Cardiac fibroblast (primary cell): Measurements from ENCODE around the gene PLEKHH1.

Experiments
- DNase-seq, 2 donors: peaks; one replicate each; pipeline versions ENCODE4 v3.0.0 to v3.0.0-alpha.2; 2010; ENCODE audit warnings: low read depth in 2 of 2
- H3K4me3 ChIP-seq, 2 donors: replicated peaks in 1 of 2; 1 replicate in 1 of 2; 2 replicates in 1 of 2; pipeline ENCODE4 v1.5.1; 2011; ENCODE audit warnings: low read depth in 2 of 2, low read length in 2 of 2, mild to moderate bottlenecking in 2 of 2, moderate library complexity in 1 of 2
- CTCF ChIP-seq: IDR thresholded peaks from one replicate; pipeline ENCODE4 v1.5.1; 2011; ENCODE audit warnings: low read depth, mild to moderate bottlenecking, low read length, inconsistent platforms

Gene PLEKHH1

DNA sequence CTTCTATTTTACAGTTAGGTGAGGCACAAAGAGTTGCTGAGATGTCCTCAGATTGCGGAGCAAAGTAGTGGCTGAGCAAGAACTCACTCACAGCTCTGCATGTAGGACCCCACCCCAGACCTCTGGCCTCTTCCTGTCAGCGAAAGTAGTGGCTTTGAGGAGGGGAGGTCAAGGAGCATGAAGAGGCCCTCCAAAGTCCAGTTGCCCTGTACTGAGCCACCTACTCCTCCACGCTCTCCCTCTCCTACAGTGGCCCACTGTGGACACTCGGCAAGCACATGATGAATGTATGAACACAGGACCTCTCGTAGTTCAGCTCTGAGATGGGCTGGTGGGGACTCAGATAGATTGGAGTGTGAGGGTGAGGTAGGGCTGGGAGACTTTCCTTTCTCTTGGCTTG is 5.3 kb upstream of the PLEKHH1 start:
- no peak overlapping the region for H3K4me3 ChIP-seq
- no peak for DNase-seq
- no peak for TF ChIP-seq CTCF

DNA sequence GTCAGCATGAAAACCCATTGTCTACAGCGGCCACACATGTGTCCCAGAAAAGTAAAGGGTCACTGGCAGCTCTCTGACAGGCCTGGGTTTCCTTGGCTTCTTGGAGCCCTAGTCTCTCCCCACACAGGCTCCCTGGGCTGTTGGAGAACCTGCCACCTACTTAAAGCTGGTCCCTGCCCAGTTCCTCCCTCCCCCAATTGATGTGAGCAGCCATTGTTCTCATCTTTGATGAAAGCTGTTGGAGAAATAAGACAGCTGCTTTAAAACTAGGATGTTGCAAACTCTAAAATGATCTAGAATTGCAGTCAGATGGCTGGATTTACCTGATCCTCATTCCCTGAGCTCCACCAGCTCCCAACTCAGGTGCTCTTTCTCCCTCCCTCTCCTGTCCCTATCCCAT is 4.8 kb upstream of the PLEKHH1 start:
- no peak for DNase-seq
- no peak overlapping the region for H3K4me3 ChIP-seq
- no peak for TF ChIP-seq CTCF

DNA sequence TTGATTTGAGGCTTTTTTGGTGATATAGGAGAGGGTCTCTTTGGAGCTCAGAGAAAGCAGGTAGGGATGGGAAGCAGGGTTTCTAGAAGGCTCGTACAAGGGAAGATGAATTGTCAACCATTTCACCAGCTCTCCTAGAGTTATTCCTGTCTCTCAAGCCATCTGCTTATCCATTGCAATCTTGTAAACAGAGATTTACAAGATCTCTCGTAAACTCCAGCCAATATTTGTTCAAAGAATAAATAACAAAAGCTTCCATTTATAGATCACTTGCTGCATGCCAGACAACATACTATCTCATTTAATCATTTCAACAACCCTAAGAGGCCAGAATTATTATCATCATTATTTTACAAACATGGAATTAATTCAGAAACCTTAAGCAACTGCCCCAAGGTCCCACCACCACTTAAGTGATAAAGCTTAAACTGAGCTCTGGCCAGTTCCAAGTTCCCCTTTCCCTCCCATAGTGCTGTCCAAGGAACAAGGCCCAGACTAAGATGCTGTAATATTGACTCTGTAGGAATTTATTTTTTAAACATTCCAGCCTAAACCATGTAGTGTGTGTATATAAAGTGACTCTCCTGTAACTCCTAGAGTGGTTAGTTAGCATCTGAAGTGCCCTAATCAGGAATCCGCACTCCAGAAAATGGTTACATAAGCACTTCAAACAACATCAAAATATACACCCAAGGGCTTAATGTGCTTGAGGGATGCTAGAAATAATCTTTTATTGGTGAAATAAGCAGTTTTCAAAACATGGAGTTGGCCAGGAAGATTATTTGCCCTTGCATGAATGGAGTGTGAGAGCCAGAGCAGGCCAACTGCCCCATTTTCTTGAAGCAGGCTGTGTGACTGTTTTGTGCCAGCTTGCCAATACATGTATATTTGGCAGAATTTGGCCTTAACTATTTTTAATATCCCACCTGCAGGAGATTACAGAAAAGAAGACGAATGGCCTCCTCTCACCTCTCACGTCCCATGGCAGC is 2.8 kb upstream of the PLEKHH1 start:
- no peak for TF ChIP-seq CTCF
- DNase-seq: no peak
- H3K4me3 ChIP-seq: no peak overlapping the region

DNA sequence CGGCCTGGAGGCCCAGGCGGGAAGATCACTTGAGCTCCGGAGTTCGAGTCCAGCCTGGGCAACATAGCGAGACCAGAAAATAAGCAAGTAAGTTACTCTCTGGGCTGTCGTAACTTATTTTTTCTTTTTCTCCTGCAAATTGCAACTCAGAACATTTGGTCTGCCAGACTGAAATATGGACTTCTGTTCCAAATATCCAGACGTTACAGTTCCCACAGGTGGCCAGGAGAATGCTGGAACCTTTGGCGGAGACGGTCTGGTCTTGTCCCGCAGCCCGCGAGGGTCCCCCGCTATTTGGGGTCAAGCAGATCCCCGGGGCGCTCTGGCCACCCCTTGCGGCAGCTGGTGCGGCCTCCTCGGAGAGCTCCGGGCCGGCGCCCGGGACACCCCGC is 488 bp upstream of the PLEKHH1 start:
- no peak for TF ChIP-seq CTCF
- peak overlapping the region; percentile 43 to 56 for H3K4me3 ChIP-seq
- no peak for DNase-seq

DNA sequence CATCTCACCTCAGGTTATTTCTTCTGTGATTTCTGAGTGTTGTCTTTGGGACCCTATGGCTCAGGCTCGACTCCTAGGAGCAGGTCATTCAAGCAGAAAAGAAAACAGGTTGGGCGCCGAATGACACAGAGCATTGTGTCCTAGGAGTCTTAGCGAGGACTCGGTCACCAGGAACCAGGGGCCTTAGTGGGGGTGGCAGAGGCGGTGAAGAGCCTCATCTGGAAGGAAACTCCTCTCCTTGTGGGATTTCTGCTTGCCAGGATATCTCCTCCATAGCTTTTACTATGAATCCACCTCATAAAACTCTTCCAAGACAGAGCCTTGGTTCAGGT is 630 bp downstream of the PLEKHH1 start:
- TF ChIP-seq CTCF: no peak
- no peak for DNase-seq
- H3K4me3 ChIP-seq: peak overlapping the region; percentile 26 to 56

- DNase-seq: no peak
- no peak overlapping the region for H3K4me3 ChIP-seq
- no peak for TF ChIP-seq CTCF
These were observed 3.0 kb downstream of the PLEKHH1 start for GRCh38 chr14:67536087-67536486.

DNA sequence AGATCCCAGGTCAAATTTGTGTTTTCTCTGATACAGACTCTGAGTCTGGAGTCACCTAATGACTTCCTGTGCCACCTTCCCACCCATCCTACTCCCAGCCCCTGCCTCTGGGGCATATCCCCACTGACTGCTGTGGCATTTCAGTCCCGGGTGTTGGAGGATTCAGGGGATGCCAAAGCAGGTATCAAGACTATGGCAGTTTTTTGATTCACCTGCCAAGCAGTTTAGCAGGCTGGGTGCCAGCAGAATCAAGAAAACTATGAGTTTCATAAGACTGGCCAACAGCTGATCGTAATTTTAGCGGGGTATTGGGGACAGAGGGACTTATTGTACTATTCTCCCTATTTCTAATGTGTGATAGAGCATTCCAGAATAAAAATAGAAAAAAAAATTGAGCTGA is 4.6 kb downstream of the PLEKHH1 start:
- TF ChIP-seq CTCF: no peak
- DNase-seq: no peak
- no peak overlapping the region for H3K4me3 ChIP-seq
